Right lobe of liver (tissue), 6 donors: ENCODE measurements around the gene FGF14. TPM values are rescaled to one million over a fixed set of nuclear protein-coding genes. Genes with fewer than 3 reads are reported as not detected.

ENCODE experiments used
- ATAC-seq, 4 donors: fragments of 200-7000 bp; cut with Tn5 transposase; one replicate each; pipeline ENCODE4 v1.9.1; 2020; ENCODE audit warnings: mild to moderate bottlenecking in 4 of 4, moderate library complexity in 4 of 4
- DNase-seq, 3 donors: peaks; one replicate each; pipeline ENCODE4 v3.0.0-alpha.2; 2020
- H3K27ac ChIP-seq, 3 donors: fragments of 200-600 bp; one replicate each; pipeline ENCODE4 v1.8.0; 2022
- H3K27me3 ChIP-seq, 2 donors: fragments of 200-600 bp; one replicate each; pipeline ENCODE4 v1.8.0; 2022
- H3K36me3 ChIP-seq, 4 donors: fragments of 200-600 bp; sonication (generic) in 1 of 4; one replicate each; pipeline versions ENCODE4 v1.5.1 to v1.8.0; 2017 to 2022; ENCODE audit warnings: control low read depth in 1 of 4
- H3K4me1 ChIP-seq, 4 donors: fragments of 200-600 bp; sonication (generic) in 1 of 4; one replicate each; pipeline versions ENCODE4 v1.5.1 to v1.8.0; 2017 to 2022; ENCODE audit warnings: control low read depth in 1 of 4
- H3K4me3 ChIP-seq, 3 donors: fragments of 200-600 bp; one replicate each; pipeline ENCODE4 v1.8.0; 2022
- H3K9me3 ChIP-seq, 4 donors: fragments of 200-600 bp; sonication (generic) in 1 of 4; one replicate each; pipeline versions ENCODE4 v1.5.1 to v1.8.0; 2017 to 2022; ENCODE audit warnings: control low read depth in 1 of 4
- POLR2A ChIP-seq: fragments of 450-650 bp; IDR thresholded peaks from one replicate; pipeline ENCODE4 v1.6.1; 2017; ENCODE audit warnings: antibody characterized with exemption, mild to moderate bottlenecking
- whole genome bisulfite sequencing: methylation state at CpG from one replicate; pipeline ENCODE4 v1.1.6; 2018; ENCODE audit warnings: low coverage, low lambda C conversion rate; ENCODE audit not compliant: insufficient coverage; ENCODE audit errors: missing lambda C conversion rate; 5-methylcytosine and 5-hydroxymethylcytosine counted together
- intact Hi-C, 2 donors: fragments of 100-400 bp; cut with DNase I; formaldehyde crosslinking; loops; one replicate each; pipeline versions ENCODE4 v1.11.2 to v1.14.1; 2022
- total RNA-seq, 6 experiments: library from RNA; depleted of rRNA in 2 of 6; stranded (reverse); fragments of >200 nt in 2 of 6; fragmentation: NEBNext Ultra II Directional in 3 of 6; extraction: Animal tissue kit (Norgen Biotek cat#: 25700) in 3 of 6; gene quantifications; one replicate each; pipeline versions ENCODE4 v1.1.0 to v1.2.4, GENCODE V29; 2016 to 2023
- TF ChIP-seq, protein P1 (sequence below), 4 donors: fragments of 200-600 bp in 3 of 4; fragments of 450-650 bp in 1 of 4; IDR thresholded peaks; one replicate each; pipeline versions ENCODE4 v1.5.1 to v1.8.0; 2016 to 2022; ENCODE audit warnings: antibody characterized with exemption in 4 of 4, mild to moderate bottlenecking in 2 of 4
- donor health status: DM: no; HTN: yes; CAD: no.
- donor health status: DM: no; HTN: no; CAD: no.
- donor health status: DM: no; HTN: no; CAD: no.
- donor health status: DM: no; HTN: yes; CAD: no.
- donor health status: DM: no; HTN: yes; CAD: no.

FGF14 gene
- total RNA-seq, 6 experiments from 2014 or later: 0.42 to 6.3 (median 1.2) TPM

DNA sequence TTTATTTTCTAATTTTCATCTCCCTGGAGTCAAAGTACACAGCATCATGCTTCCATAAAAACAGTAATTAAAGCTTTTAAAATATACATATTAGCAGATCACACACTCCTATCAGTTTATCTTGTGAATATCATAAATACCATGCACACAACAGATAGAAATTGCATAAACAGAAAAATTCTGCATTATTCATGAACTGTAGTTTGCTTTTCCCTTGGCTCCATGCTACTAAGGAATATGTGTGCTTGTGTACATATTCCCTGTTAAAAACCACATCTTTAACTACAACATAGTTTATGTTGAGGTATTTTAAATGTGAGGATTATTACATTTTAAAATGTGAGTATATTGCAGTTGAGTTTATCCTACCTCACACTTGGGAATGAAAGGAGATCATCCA is 193.5 kb downstream of the FGF14 start:
- no peak overlapping the region for H3K4me3 ChIP-seq
- no peak for ATAC-seq

DNA sequence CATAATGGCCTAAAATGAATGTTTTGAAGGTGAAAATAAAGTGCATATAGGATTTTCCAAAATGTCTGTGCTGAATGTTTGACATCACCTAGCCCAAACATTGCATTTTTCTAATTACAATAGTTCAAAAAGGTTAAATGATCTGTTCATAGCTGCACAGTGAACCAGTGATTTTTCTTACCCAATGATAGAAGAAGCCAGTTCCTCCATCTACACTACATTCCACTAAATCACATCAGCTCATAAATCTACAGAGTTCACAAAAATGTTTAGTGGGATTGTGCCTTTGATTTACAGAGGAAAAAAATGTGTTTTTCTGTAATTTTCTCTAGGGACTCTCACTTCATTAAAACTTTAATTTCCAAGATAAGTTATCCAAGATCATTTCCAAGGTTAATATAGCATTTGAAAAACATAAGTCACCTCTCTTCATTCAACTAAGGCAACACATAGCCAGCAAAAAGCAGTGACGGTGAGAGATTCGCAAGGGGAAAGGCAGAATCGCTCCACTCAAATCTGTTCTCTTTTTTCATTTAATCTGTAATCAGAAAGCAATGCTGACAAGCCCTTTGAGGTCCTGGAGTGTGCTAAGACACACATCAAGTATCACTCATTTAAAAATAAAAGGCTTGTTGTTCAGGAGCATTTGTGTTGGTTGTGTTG is 194.0 kb downstream of the FGF14 start:
- H3K27me3 ChIP-seq: no peaks in the 10 kb centered on the region
- H3K36me3 ChIP-seq: no peaks in the 10 kb centered on the region
- 93% methylated on average over 3 of the region's 3 CpGs for WGBS
- no peak for DNase-seq
- intact Hi-C loops: no loop called here
- no peaks in the 10 kb centered on the region for H3K4me1 ChIP-seq
- no peak overlapping the region for H3K27ac ChIP-seq
- ATAC-seq: no peak
- H3K4me3 ChIP-seq: no peak overlapping the region
- H3K9me3 ChIP-seq: no peaks in the 10 kb centered on the region
- no peak for TF ChIP-seq POLR2A
- TF ChIP-seq, protein P1, sequence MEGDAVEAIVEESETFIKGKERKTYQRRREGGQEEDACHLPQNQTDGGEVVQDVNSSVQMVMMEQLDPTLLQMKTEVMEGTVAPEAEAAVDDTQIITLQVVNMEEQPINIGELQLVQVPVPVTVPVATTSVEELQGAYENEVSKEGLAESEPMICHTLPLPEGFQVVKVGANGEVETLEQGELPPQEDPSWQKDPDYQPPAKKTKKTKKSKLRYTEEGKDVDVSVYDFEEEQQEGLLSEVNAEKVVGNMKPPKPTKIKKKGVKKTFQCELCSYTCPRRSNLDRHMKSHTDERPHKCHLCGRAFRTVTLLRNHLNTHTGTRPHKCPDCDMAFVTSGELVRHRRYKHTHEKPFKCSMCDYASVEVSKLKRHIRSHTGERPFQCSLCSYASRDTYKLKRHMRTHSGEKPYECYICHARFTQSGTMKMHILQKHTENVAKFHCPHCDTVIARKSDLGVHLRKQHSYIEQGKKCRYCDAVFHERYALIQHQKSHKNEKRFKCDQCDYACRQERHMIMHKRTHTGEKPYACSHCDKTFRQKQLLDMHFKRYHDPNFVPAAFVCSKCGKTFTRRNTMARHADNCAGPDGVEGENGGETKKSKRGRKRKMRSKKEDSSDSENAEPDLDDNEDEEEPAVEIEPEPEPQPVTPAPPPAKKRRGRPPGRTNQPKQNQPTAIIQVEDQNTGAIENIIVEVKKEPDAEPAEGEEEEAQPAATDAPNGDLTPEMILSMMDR (IDR thresholded peaks at IDR 0.05): no peak

More for the DNA sequence above, 193.5 kb downstream of the FGF14 start:
- no peak for DNase-seq
- intact Hi-C loops: no loop called here
- H3K27me3 ChIP-seq: no peaks in the 10 kb centered on the region
- H3K27ac ChIP-seq: no peak overlapping the region
- H3K36me3 ChIP-seq: no peaks in the 10 kb centered on the region
- H3K9me3 ChIP-seq: no peaks in the 10 kb centered on the region
- no peaks in the 10 kb centered on the region for H3K4me1 ChIP-seq
- TF ChIP-seq POLR2A: no peak
- TF ChIP-seq, protein P1 (IDR thresholded peaks at IDR 0.05): no peak

DNA sequence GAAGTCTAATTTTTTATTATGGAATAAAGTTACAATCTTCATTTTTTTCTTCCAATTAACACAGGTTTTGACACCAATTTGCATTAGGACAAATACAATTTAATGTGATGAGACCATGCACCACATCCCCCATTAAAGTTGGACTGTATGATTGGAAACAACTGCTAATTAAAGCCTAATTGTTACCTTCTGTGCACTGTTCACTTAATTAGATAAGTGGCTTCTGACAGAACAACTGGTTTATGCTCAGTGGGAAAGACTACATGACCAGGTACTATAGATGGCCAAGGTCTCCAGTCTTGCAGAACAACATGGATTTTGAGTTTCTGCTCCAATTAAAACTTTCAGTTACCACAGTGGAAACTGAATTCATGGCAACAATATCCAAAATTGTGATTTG is 198.1 kb downstream of the FGF14 start:
- Histone ChIP-seq H3K4me3 (no peak overlapping the region), H3K9me3 (no peaks in the 10 kb centered on the region), H3K27me3 (no peaks in the 10 kb centered on the region), H3K27ac (no peak overlapping the region), H3K4me1 (no peaks in the 10 kb centered on the region), H3K36me3 (no peaks in the 10 kb centered on the region)
- DNase-seq (no peak), ATAC-seq (no peak)
- intact Hi-C loops: no loop called here
- TF ChIP-seq, protein P1 (IDR thresholded peaks at IDR 0.05): no peak
- no peak for TF ChIP-seq POLR2A

DNA sequence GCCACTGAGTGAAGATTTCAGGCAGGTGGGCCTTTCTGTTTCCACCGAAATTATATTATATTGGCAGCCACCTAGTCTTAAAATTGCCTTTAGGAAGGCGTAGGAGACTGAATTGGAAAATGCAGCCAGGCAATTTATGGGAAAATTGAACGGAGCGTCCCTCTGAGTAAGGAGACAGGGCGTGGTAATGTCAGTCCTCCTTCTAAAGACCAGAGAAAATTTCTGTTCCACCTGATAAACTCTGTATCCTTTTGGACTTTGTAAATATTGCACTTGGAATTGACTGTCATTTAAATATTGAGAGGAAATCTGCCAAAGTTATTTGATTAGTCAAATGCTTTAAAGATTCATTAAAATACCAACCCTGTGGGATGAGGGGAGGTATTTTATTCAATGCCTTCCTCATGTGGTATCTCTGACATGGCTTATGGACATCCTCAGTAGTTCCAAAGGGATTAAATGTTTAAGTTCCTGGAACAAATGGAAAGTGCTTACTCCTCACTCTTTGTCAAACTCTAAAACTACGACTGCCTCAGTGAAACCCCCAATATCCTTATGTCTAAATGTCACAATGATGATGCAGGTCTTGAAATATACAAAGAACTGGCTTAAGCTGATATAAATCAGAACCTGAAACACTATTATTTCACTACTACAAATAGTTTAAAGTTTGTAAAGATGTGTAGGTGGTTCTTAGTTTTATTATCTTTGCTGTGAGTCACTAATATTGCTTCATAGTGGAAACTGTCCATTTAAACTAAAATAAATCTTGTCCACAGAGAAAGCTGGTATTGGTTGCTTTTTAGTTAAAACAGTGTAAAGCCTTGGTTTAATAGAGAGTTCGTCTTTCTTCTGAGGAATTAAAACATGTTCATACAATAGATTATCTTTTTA is 203.2 kb downstream of the FGF14 start:
- TF ChIP-seq, protein P1 (IDR thresholded peaks at IDR 0.05): no peak
- TF ChIP-seq POLR2A: no peak
- H3K27me3 ChIP-seq: no peaks in the 10 kb centered on the region
- ATAC-seq: peak; percentile 52 to 76 (median 70)
- H3K4me3 ChIP-seq: no peak overlapping the region
- peaks cover 0 to 10% (median 2%) of the 10 kb centered on the region in 4 donors for H3K4me1 ChIP-seq
- peak overlapping the region in 2 of 3 donors; percentile 11 to 25 for H3K27ac ChIP-seq
- DNase-seq: no peak
- WGBS: 40% methylated on average over 7 of the region's 7 CpGs
- no peaks in the 10 kb centered on the region for H3K9me3 ChIP-seq
- intact Hi-C loops: loop anchor here in 1 of 2 donors (10.0 kb wide), 1 partner anchor 256 kb away; no protein-coding TSS in a partner anchor
- H3K36me3 ChIP-seq: no peaks in the 10 kb centered on the region
